ENCODE measurements around the gene RYK.

RYK gene

GRCh38 chr3:134190250-134190649 is 60.4 kb downstream of the RYK start:
- no peaks in the 10 kb centered on the region for H3K9me3 ChIP-seq
- no peaks in the 10 kb centered on the region; the same call in 1 of the 2 replicates for H3K4me1 ChIP-seq
- no peak overlapping the region for H3K4me3 ChIP-seq (ENCODE audit: low read depth, low read length)
- no peak for TF ChIP-seq CTCF (IDR thresholded peaks at IDR 0.05; ENCODE audit: low read depth, low read length)
- H3K36me3 ChIP-seq, result peaks cover 11% of the 10 kb centered on the region; the same call in 1 of the 2 replicates
- DNase-seq, result no peak
- H3K27me3 ChIP-seq, result no peaks in the 10 kb centered on the region

- Histone ChIP-seq H3K4me1 (no peaks in the 10 kb centered on the region; the same call in 1 of the 2 replicates), H3K9me3 (no peaks in the 10 kb centered on the region), H3K36me3 (peaks cover 10% of the 10 kb centered on the region; the same call in 1 of the 2 replicates), H3K27me3 (no peaks in the 10 kb centered on the region), H3K4me3 (ENCODE audit: low read depth, low read length) (no peak overlapping the region)
- no peak for DNase-seq
- no peak for TF ChIP-seq CTCF (IDR thresholded peaks at IDR 0.05; ENCODE audit: low read depth, low read length)
These were observed 60.8 kb downstream of the RYK start for GRCh38 chr3:134189849-134190248.

- Histone ChIP-seq H3K36me3 (no peaks in the 10 kb centered on the region; the same call in 1 of the 2 replicates), H3K9me3 (no peaks in the 10 kb centered on the region), H3K4me1 (no peaks in the 10 kb centered on the region; the same call in 1 of the 2 replicates), H3K4me3 (ENCODE audit: low read depth, low read length) (no peak overlapping the region), H3K27me3 (no peaks in the 10 kb centered on the region)
- no peak for DNase-seq
- no peak for TF ChIP-seq CTCF (IDR thresholded peaks at IDR 0.05; ENCODE audit: low read depth, low read length)
These were observed 64.3 kb downstream of the RYK start for GRCh38 chr3:134186391-134186790.

- TF ChIP-seq CTCF (IDR thresholded peaks at IDR 0.05; ENCODE audit: low read depth, low read length), result no peak
- DNase-seq, result no peak
- Histone ChIP-seq H3K4me3 (ENCODE audit: low read depth, low read length) (no peak overlapping the region), H3K4me1 (no peaks in the 10 kb centered on the region), H3K27me3 (no peaks in the 10 kb centered on the region), H3K9me3 (no peaks in the 10 kb centered on the region), H3K36me3 (peaks cover 3% of the 10 kb centered on the region; the same call in 1 of the 2 replicates)
These were observed 69.9 kb downstream of the RYK start for GRCh38 chr3:134180761-134181160.

- no peak for DNase-seq
- TF ChIP-seq CTCF (IDR thresholded peaks at IDR 0.05; ENCODE audit: low read depth, low read length), result no peak
- peaks cover 8% of the 10 kb centered on the region; the same call in 1 of the 2 replicates for H3K36me3 ChIP-seq
These were observed 71.2 kb downstream of the RYK start for GRCh38 chr3:134179508-134179907.

GRCh38 chr3:134163096-134163495 is 87.6 kb downstream of the RYK start:
- no peak for TF ChIP-seq CTCF (IDR thresholded peaks at IDR 0.05; ENCODE audit: low read depth, low read length)
- no peak for DNase-seq
- no peaks in the 10 kb centered on the region for H3K9me3 ChIP-seq
- H3K36me3 ChIP-seq, result peaks cover 11% of the 10 kb centered on the region
- no peaks in the 10 kb centered on the region for H3K27me3 ChIP-seq
- H3K4me1 ChIP-seq, result no peaks in the 10 kb centered on the region
- H3K4me3 ChIP-seq (ENCODE audit: low read depth, low read length), result no peak overlapping the region

More at GRCh38 chr3:134179508-134179907, 71.2 kb downstream of the RYK start:
- no peaks in the 10 kb centered on the region for H3K9me3 ChIP-seq
- no peaks in the 10 kb centered on the region for H3K4me1 ChIP-seq
- no peaks in the 10 kb centered on the region for H3K27me3 ChIP-seq
- H3K4me3 ChIP-seq (ENCODE audit: low read depth, low read length), result no peak overlapping the region
